ENCODE measurements around the gene ARRB1. TPM values are rescaled to one million over a fixed set of nuclear protein-coding genes. Genes with fewer than 3 reads are reported as not detected.
A peak's percentile ranks its signal among the peaks of the same experiment; 100 is the strongest.
"Not testable (repeated sequence)": the region's sequence is repeated elsewhere in the genome, so short reads cannot be mapped to it uniquely, and the experiment has no call there.

The ARRB1 gene
- total RNA-seq, 1 experiment from 2014 or later = 34.9 TPM

GRCh38 chr11:75375626-75376025 lies 24.2 kb upstream of the ARRB1 start:
- DNase-seq (ENCODE audit: low read depth) = no peak
- in situ Hi-C loops (cut with HindIII; ENCODE audit: low pct_unique_long_range_greater_than_20kb, low sequenced_read_pairs) = no loop called here

GRCh38 chr11:75374646-75375045 lies 23.2 kb upstream of the ARRB1 start:
- in situ Hi-C loops (cut with HindIII; ENCODE audit: low pct_unique_long_range_greater_than_20kb, low sequenced_read_pairs) = no loop called here
- no peak for DNase-seq (ENCODE audit: low read depth)

- in situ Hi-C loops (cut with HindIII; ENCODE audit: low pct_unique_long_range_greater_than_20kb, low sequenced_read_pairs) = no loop called here
- no peak for DNase-seq (ENCODE audit: low read depth)
Observed at GRCh38 chr11:75373201-75373600, 21.7 kb upstream of the ARRB1 start.

GRCh38 chr11:75371949-75372876 lies 20.8 kb upstream of the ARRB1 start:
- in situ Hi-C loops (cut with HindIII; ENCODE audit: low pct_unique_long_range_greater_than_20kb, low sequenced_read_pairs) = no loop called here
- DNase-seq (ENCODE audit: low read depth) = peak; percentile 76

GRCh38 chr11:75369560-75370255 lies 18.2 kb upstream of the ARRB1 start:
- no peak for DNase-seq (ENCODE audit: low read depth)

GRCh38 chr11:75366826-75367225 lies 15.4 kb upstream of the ARRB1 start:
- DNase-seq (ENCODE audit: low read depth); in situ Hi-C loops (cut with HindIII; ENCODE audit: low pct_unique_long_range_greater_than_20kb, low sequenced_read_pairs): not testable (repeated sequence)

More at GRCh38 chr11:75369560-75370255, 18.2 kb upstream of the ARRB1 start:
- in situ Hi-C loops (cut with HindIII; ENCODE audit: low pct_unique_long_range_greater_than_20kb, low sequenced_read_pairs) = no loop called here

- no peak for DNase-seq (ENCODE audit: low read depth)
Observed at GRCh38 chr11:75365711-75366181, 14.3 kb upstream of the ARRB1 start.

GRCh38 chr11:75362285-75362684 lies 10.8 kb upstream of the ARRB1 start:
- DNase-seq (ENCODE audit: low read depth); in situ Hi-C loops (cut with HindIII; ENCODE audit: low pct_unique_long_range_greater_than_20kb, low sequenced_read_pairs): not testable (repeated sequence)

More at GRCh38 chr11:75365711-75366181, 14.3 kb upstream of the ARRB1 start:
- in situ Hi-C loops (cut with HindIII; ENCODE audit: low pct_unique_long_range_greater_than_20kb, low sequenced_read_pairs) = no loop called here

GRCh38 chr11:75356613-75357012 lies 5.2 kb upstream of the ARRB1 start:
- in situ Hi-C loops (cut with HindIII; ENCODE audit: low pct_unique_long_range_greater_than_20kb, low sequenced_read_pairs) = no loop called here
- no peak for DNase-seq (ENCODE audit: low read depth)

GRCh38 chr11:75355051-75355450 lies 3.6 kb upstream of the ARRB1 start:
- in situ Hi-C loops (cut with HindIII; ENCODE audit: low pct_unique_long_range_greater_than_20kb, low sequenced_read_pairs) = no loop called here
- peak; percentile 52 for DNase-seq (ENCODE audit: low read depth)

GRCh38 chr11:75352588-75353206 lies 1.2 kb upstream of the ARRB1 start:
- in situ Hi-C loops (cut with HindIII; ENCODE audit: low pct_unique_long_range_greater_than_20kb, low sequenced_read_pairs) = no loop called here
- no peak for DNase-seq (ENCODE audit: low read depth)

- in situ Hi-C loops (cut with HindIII; ENCODE audit: low pct_unique_long_range_greater_than_20kb, low sequenced_read_pairs) = no loop called here
Observed at GRCh38 chr11:75351791-75352587, 528 bp upstream of the ARRB1 start.

GRCh38 chr11:75350743-75351540 lies 519 bp downstream of the ARRB1 start:
- in situ Hi-C loops (cut with HindIII; ENCODE audit: low pct_unique_long_range_greater_than_20kb, low sequenced_read_pairs) = no loop called here
- DNase-seq (ENCODE audit: low read depth) = no peak

More at GRCh38 chr11:75351791-75352587, 528 bp upstream of the ARRB1 start:
- DNase-seq (ENCODE audit: low read depth) = peak; percentile 56

GRCh38 chr11:75350122-75350742 lies 1.2 kb downstream of the ARRB1 start:
- DNase-seq (ENCODE audit: low read depth) = no peak
- in situ Hi-C loops (cut with HindIII; ENCODE audit: low pct_unique_long_range_greater_than_20kb, low sequenced_read_pairs) = no loop called here

GRCh38 chr11:75349521-75350116 lies 1.8 kb downstream of the ARRB1 start:
- DNase-seq (ENCODE audit: low read depth) = no peak
- in situ Hi-C loops (cut with HindIII; ENCODE audit: low pct_unique_long_range_greater_than_20kb, low sequenced_read_pairs) = no loop called here

GRCh38 chr11:75347781-75348566 lies 3.5 kb downstream of the ARRB1 start:
- DNase-seq (ENCODE audit: low read depth) = no peak
- in situ Hi-C loops (cut with HindIII; ENCODE audit: low pct_unique_long_range_greater_than_20kb, low sequenced_read_pairs) = no loop called here

Measured in Caki2 (cell line).